Right atrium auricular region (tissue), 2 donors: ENCODE results near the gene KCNH8. TPM values are rescaled to one million over a fixed set of nuclear protein-coding genes. Genes with fewer than 3 reads are reported as not detected.
"Not testable (repeated sequence)": the region's sequence is repeated elsewhere in the genome, so short reads cannot be mapped to it uniquely, and the experiment has no call there.

Source experiments
- DNase-seq: peaks from one replicate; pipeline ENCODE4 v3.0.0-alpha.2; 2019; ENCODE audit warnings: low spot score
- H3K27ac ChIP-seq, 2 donors: fragments of 200-600 bp; sonication (generic); 1 replicate in 1 of 2; 2 replicates in 1 of 2; pipeline ENCODE4 v1.5.1; 2016 to 2019
- H3K27me3 ChIP-seq, 2 donors: fragments of 200-600 bp; sonication (generic); one replicate each; pipeline versions ENCODE4 v1.5.1 to v1.6.0; 2017 to 2019
- H3K36me3 ChIP-seq: fragments of 200-600 bp; sonication (generic); one replicate; pipeline ENCODE4 v1.5.1; 2016
- H3K4me1 ChIP-seq, 2 donors: fragments of 200-600 bp; sonication (generic); one replicate each; pipeline versions ENCODE4 v1.5.1 to v1.6.0; 2017 to 2019
- H3K4me3 ChIP-seq, 2 donors: fragments of 200-600 bp; sonication (generic); 1 replicate in 1 of 2; 2 replicates in 1 of 2; pipeline ENCODE4 v1.5.1; 2017 to 2019; ENCODE audit warnings: mild to moderate bottlenecking in 1 of 2, moderate library complexity in 1 of 2
- H3K9me3 ChIP-seq, 2 donors: fragments of 200-600 bp; sonication (generic); one replicate each; pipeline ENCODE4 v1.5.1; 2019
- CTCF ChIP-seq, 2 donors: fragments of 200-600 bp; sonication (generic); IDR thresholded peaks; one replicate each; pipeline ENCODE4 v1.5.1; 2019; ENCODE audit warnings: antibody characterized with exemption in 2 of 2
- total RNA-seq, 2 donors: library from RNA; depleted of rRNA; stranded (reverse); fragments of >200 nt; gene quantifications; one replicate each; pipeline ENCODE4 v1.1.0, GENCODE V29; 2016

Gene KCNH8
- total RNA-seq, 2 donors from 2014 or later: 0.08 TPM; not detected in 1

GRCh38 chr3:19228167-19228566 lies 79.9 kb downstream of the KCNH8 start:
- H3K4me1 ChIP-seq: no peaks in the 10 kb centered on the region
- TF ChIP-seq CTCF (IDR thresholded peaks at IDR 0.05): no peak

GRCh38 chr3:19229086-19229485 lies 80.8 kb downstream of the KCNH8 start:
- Histone ChIP-seq H3K4me3 (no peak overlapping the region), H3K4me1 (no peaks in the 10 kb centered on the region), H3K27me3 (no peaks in the 10 kb centered on the region), H3K9me3 (no peaks in the 10 kb centered on the region), H3K27ac (no peak overlapping the region), H3K36me3 (no peaks in the 10 kb centered on the region)
- DNase-seq: no peak
- no peak for TF ChIP-seq CTCF (IDR thresholded peaks at IDR 0.05)

More at GRCh38 chr3:19228167-19228566, 79.9 kb downstream of the KCNH8 start:
- no peak overlapping the region for H3K27ac ChIP-seq
- no peak for DNase-seq
- H3K27me3 ChIP-seq: no peaks in the 10 kb centered on the region
- no peak overlapping the region for H3K4me3 ChIP-seq
- H3K36me3 ChIP-seq: no peaks in the 10 kb centered on the region
- no peaks in the 10 kb centered on the region for H3K9me3 ChIP-seq

- not testable (repeated sequence) for DNase-seq, H3K36me3 ChIP-seq, H3K4me1 ChIP-seq, H3K9me3 ChIP-seq, H3K4me3 ChIP-seq, H3K27me3 ChIP-seq, H3K27ac ChIP-seq
These were observed 81.6 kb downstream of the KCNH8 start for GRCh38 chr3:19229881-19230280.

GRCh38 chr3:19231792-19232461 lies 83.6 kb downstream of the KCNH8 start:
- Histone ChIP-seq H3K27ac (no peak overlapping the region), H3K4me3 (no peak overlapping the region), H3K9me3 (no peaks in the 10 kb centered on the region), H3K36me3 (no peaks in the 10 kb centered on the region), H3K27me3 (no peaks in the 10 kb centered on the region), H3K4me1 (no peaks in the 10 kb centered on the region)
- no peak for DNase-seq
- TF ChIP-seq CTCF (IDR thresholded peaks at IDR 0.05): no peak

GRCh38 chr3:19232566-19232965 lies 84.3 kb downstream of the KCNH8 start:
- TF ChIP-seq CTCF (IDR thresholded peaks at IDR 0.05): no peak
- DNase-seq: no peak
- Histone ChIP-seq H3K4me1 (no peaks in the 10 kb centered on the region), H3K27ac (no peak overlapping the region), H3K36me3 (no peaks in the 10 kb centered on the region), H3K9me3 (no peaks in the 10 kb centered on the region), H3K27me3 (no peaks in the 10 kb centered on the region), H3K4me3 (no peak overlapping the region)

- H3K36me3 ChIP-seq, H3K27ac ChIP-seq, H3K4me1 ChIP-seq, H3K9me3 ChIP-seq, H3K4me3 ChIP-seq, DNase-seq, H3K27me3 ChIP-seq: not testable (repeated sequence)
These were observed 85.8 kb downstream of the KCNH8 start for GRCh38 chr3:19233882-19234784.
